Astrocyte of the cerebellum (primary cell): ENCODE data around the gene SEMA5A.

Experiments
- DNase-seq: peaks from one replicate; pipeline ENCODE4 v3.0.0-alpha.2; 2011; ENCODE audit warnings: low read depth
- H3K4me3 ChIP-seq: 2 replicates; pipeline ENCODE4 v1.5.1; 2011; ENCODE audit warnings: mild to moderate bottlenecking, low read depth, low read length, moderate library complexity
- CTCF ChIP-seq: IDR thresholded peaks from 2 replicates; pipeline ENCODE4 v1.5.1; 2012; ENCODE audit warnings: low read length, low read depth, moderate library complexity, mild to moderate bottlenecking; ENCODE audit errors: missing control alignments
- in situ Hi-C: cut with HindIII; loops from 2 replicates; pipeline ENCODE4 v1.10.0; 2017; ENCODE audit warnings: low sequenced_read_pairs

The SEMA5A gene

GRCh38 chr5:9283473-9283872 lies 262.4 kb downstream of the SEMA5A start:
- H3K4me3 ChIP-seq = no peak overlapping the region
- DNase-seq = no peak
- no peak for TF ChIP-seq CTCF
- in situ Hi-C loops = no loop called here

GRCh38 chr5:9283021-9283420 lies 262.9 kb downstream of the SEMA5A start:
- in situ Hi-C loops = no loop called here
- H3K4me3 ChIP-seq = no peak overlapping the region
- TF ChIP-seq CTCF = no peak
- no peak for DNase-seq

DNA sequence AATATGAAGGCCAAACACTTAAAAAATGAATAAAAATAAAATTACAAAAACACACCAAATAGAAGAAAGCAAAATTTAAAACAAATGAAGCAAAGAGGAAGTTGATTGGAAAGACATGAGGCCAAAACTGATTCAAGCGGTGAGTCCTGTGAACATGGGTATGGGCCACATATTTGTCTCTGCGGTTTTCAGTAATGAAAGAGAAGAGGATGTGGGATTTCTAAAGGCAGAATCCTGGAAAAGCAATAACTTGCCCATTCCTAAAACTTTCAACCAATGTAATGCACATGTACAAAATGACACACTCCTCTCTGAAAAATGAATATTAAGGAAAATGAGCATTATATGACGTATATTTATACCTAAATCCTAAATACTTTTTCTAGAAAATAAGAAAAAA lies 263.7 kb downstream of the SEMA5A start:
- DNase-seq = no peak
- in situ Hi-C loops = no loop called here
- TF ChIP-seq CTCF = no peak
- H3K4me3 ChIP-seq = no peak overlapping the region

DNA sequence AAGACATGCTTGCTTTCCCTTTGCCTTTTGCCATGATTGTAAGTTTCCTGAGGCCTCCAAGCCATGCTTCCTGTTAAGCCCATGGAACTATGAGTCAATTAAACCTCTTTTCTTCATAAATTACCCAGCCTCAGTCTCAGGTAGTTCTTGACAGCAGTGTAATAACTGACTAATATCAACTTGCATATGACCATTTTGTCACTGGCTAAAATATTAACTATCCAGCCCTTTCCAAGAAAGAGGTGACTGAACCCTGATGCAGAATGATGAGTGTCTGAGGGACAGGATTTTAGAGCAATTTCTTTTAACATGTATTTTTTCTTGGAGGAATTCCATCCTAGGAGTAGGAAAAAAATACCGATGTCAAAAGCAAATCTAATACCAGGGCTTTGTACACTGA lies 266.1 kb downstream of the SEMA5A start:
- DNase-seq = no peak
- in situ Hi-C loops = no loop called here
- no peak for TF ChIP-seq CTCF
- H3K4me3 ChIP-seq = no peak overlapping the region

- in situ Hi-C loops = no loop called here
- H3K4me3 ChIP-seq = no peak overlapping the region
- DNase-seq = no peak
- TF ChIP-seq CTCF = no peak
Observed at GRCh38 chr5:9278921-9279603, 266.8 kb downstream of the SEMA5A start.

GRCh38 chr5:9269014-9269413 lies 276.9 kb downstream of the SEMA5A start:
- no peak for TF ChIP-seq CTCF
- in situ Hi-C loops = no loop called here
- DNase-seq = no peak
- H3K4me3 ChIP-seq = no peak overlapping the region
